Fibroblast of skin of scalp (primary cell): ENCODE measurements around the gene ZNF30. TPM values are rescaled to one million over a fixed set of nuclear protein-coding genes. Genes with fewer than 3 reads are reported as not detected.
"Not testable (repeated sequence)": the region's sequence is repeated elsewhere in the genome, so short reads cannot be mapped to it uniquely, and the experiment has no call there.

ENCODE experiments used
- DNase-seq: peaks from one replicate; pipeline ENCODE4 v3.0.0-alpha.2; 2013
- polyA plus RNA-seq, 2 experiments: library from polyadenylated mRNA; unstranded; fragments of 120-200 nt; gene quantifications; one replicate each; pipeline ENCODE4 v1.2.1, GENCODE V29; 2013; ENCODE audit not compliant: insufficient read length in 2 of 2

ZNF30 gene
- polyA plus RNA-seq (2013, experiment 1 of 2; ENCODE audit: insufficient read length): 1.8 TPM
- polyA plus RNA-seq (2013, experiment 2 of 2; ENCODE audit: insufficient read length): 2.3 TPM

GRCh38 chr19:34926685-34927375 is at the start of gene ZNF30:
Gene ZNF30 (plus strand): TSS chr19:34926903. CDS start chr19:34929948, 3,045 bp downstream.
- DNase-seq: peak; percentile 90

GRCh38 chr19:34879563-34879962 is 47.1 kb upstream of the ZNF30 start:
- DNase-seq: no peak

- DNase-seq: no peak
These were observed 46.7 kb upstream of the ZNF30 start for GRCh38 chr19:34880034-34880433.

GRCh38 chr19:34881982-34882381 is 44.7 kb upstream of the ZNF30 start:
- DNase-seq: no peak

GRCh38 chr19:34888091-34888490 is 38.6 kb upstream of the ZNF30 start:
- DNase-seq: no peak

- no peak for DNase-seq
These were observed 26.5 kb upstream of the ZNF30 start for GRCh38 chr19:34900245-34900644.

GRCh38 chr19:34904664-34905527 is 21.8 kb upstream of the ZNF30 start:
- DNase-seq: no peak

GRCh38 chr19:34910770-34911169 is 15.9 kb upstream of the ZNF30 start:
- DNase-seq: no peak

GRCh38 chr19:34917144-34917543 is 9.6 kb upstream of the ZNF30 start:
- not testable (repeated sequence) for DNase-seq

GRCh38 chr19:34918190-34918589 is 8.5 kb upstream of the ZNF30 start:
- no peak for DNase-seq

- not testable (repeated sequence) for DNase-seq
These were observed 6.5 kb upstream of the ZNF30 start for GRCh38 chr19:34920090-34920786.

GRCh38 chr19:34925278-34925855 is 1.3 kb upstream of the ZNF30 start:
- no peak for DNase-seq

GRCh38 chr19:34926361-34926684 is 380 bp upstream of the ZNF30 start:
- DNase-seq: no peak

- DNase-seq: no peak
These were observed 5.8 kb downstream of the ZNF30 start for GRCh38 chr19:34932494-34932893.

GRCh38 chr19:34936184-34936583 is 9.5 kb downstream of the ZNF30 start:
- DNase-seq: no peak

GRCh38 chr19:34938886-34939285 is 12.2 kb downstream of the ZNF30 start:
- DNase-seq: no peak

- no peak for DNase-seq
These were observed 17.3 kb downstream of the ZNF30 start for GRCh38 chr19:34943861-34944573.

- DNase-seq: no peak
These were observed 26.4 kb downstream of the ZNF30 start for GRCh38 chr19:34953092-34953491.

- DNase-seq: no peak
These were observed 31.4 kb downstream of the ZNF30 start for GRCh38 chr19:34957830-34958751.

- no peak for DNase-seq
These were observed 32.3 kb downstream of the ZNF30 start for GRCh38 chr19:34959021-34959420.
